Prostate gland (tissue), 2 donors: Measurements from ENCODE around the gene PRMT5.

Experiments used
- POLR2A ChIP-seq: fragments of 450-650 bp; IDR thresholded peaks from one replicate; pipeline ENCODE4 v1.6.1; 2016; ENCODE audit warnings: antibody characterized with exemption, mild to moderate bottlenecking
- POLR2AphosphoS5 ChIP-seq: sonication (generic); formaldehyde crosslinking; IDR thresholded peaks from one replicate; pipeline ENCODE4 v1.6.1; 2017; ENCODE audit warnings: antibody characterized with exemption
- TF ChIP-seq, protein P1 (sequence below), 4 experiments: fragments of 200-600 bp in 2 of 4; fragments of 450-650 bp in 2 of 4; sonication (generic) in 2 of 4; IDR thresholded peaks; 1 replicate in 3 of 4; 2 replicates in 1 of 4; pipeline ENCODE4 v1.5.1; 2016 to 2019; ENCODE audit warnings: antibody characterized with exemption in 4 of 4, mild to moderate bottlenecking in 2 of 4, moderate library complexity in 2 of 4

DNA sequence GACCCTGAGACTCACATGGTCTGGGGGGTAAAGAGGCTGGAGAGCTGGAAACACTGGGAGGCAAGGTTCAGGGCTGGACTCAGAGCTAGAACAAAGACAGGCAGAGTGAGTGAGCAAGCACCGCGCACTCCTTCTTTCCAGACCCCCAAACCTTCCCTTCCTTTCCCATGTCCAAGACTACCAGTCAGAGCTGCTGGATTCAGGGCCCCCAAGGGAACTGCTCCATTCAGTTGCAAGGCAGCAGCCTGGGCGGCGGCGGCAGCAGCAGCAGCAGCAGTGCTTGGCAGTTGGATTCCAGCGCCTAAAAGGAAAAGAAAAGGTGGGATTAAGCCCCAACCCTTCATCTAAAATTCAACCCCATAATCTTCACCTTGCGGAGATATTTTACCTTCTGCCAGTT, 27.4 kb downstream of the PRMT5 start:
- TF ChIP-seq POLR2A (no peak), POLR2AphosphoS5 (no peak)
- TF ChIP-seq, protein P1, sequence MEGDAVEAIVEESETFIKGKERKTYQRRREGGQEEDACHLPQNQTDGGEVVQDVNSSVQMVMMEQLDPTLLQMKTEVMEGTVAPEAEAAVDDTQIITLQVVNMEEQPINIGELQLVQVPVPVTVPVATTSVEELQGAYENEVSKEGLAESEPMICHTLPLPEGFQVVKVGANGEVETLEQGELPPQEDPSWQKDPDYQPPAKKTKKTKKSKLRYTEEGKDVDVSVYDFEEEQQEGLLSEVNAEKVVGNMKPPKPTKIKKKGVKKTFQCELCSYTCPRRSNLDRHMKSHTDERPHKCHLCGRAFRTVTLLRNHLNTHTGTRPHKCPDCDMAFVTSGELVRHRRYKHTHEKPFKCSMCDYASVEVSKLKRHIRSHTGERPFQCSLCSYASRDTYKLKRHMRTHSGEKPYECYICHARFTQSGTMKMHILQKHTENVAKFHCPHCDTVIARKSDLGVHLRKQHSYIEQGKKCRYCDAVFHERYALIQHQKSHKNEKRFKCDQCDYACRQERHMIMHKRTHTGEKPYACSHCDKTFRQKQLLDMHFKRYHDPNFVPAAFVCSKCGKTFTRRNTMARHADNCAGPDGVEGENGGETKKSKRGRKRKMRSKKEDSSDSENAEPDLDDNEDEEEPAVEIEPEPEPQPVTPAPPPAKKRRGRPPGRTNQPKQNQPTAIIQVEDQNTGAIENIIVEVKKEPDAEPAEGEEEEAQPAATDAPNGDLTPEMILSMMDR (IDR thresholded peaks at IDR 0.05), result no peak
